CD4-positive, alpha-beta T cell treated with Interleukin-15 for 1 hour (primary cell): ENCODE results near the gene RIMS3.

Source experiments
- DNase-seq: peaks from one replicate; pipeline ENCODE4 v3.0.0-alpha.2; 2020

Gene RIMS3

DNA sequence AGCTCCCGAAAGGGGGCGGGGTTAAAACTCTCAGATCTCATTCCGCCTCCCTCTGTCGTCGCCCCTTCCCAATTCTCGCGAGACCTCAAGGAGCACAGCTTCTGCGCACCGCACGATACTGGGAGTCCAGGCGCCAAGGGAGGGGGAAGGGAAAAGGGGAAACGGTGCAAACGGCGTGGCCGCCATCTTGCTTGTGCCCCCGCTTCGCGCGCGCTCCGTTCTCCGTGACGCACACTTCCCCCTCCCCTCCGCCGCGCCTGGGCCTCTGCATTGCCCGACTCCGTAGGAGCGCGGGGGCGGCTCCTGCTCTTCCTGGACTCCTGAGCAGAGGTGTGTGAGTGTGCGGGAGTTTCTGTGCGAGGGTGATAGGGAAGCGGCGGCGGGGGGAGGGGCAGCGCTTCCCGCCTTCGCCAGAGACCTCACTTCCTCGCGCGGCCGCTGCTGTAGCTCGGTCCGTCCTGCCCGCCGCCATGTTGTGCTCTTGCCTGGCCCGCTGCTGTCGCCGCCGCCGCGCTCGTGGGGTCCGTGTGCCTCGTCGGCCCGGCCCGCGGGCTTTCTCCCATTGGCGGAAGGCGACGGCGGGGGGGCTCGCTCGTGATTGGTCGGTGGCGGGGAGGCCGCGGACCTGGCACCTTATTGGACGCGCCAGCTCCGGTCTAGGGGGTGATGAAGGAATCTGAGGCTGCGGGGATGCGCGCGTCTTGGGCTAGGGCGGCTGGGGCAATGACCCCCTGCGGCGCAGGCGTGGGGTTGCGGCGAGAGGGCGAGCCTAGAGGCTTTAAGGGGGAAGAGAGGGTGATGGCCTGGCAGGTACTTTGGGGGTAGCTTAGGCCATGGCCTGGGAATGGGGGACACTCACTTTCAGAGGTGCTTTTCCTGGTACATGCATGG lies 26.3 kb upstream of the RIMS3 start, which contains the start of gene NFYC:
Gene NFYC (plus strand): TSS at position 167 of the 891 bp plus-strand sequence. CDS start 47,140 bp downstream, outside the sequence.
- peak; percentile 98 for DNase-seq

- DNase-seq: no peak
These were observed 25.5 kb upstream of the RIMS3 start for GRCh38 chr1:40690771-40691537.

DNA sequence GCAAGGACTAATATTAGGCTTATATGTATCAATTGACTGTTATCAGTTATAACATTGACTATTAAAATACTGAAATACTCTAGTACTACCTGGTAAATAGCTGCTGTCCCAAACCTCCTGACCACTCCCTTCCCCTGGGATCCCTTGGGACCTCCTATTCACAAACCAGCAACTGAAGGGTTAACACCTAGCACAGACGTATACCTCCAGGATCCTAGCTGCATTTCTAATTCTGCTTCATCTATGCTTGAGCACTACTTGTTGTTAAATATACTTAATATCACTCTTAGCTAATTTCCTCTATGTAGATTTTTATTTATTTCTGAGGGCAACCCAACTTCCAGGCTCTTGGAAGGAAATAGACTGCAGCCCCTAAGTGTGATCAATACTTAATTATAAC lies 24.3 kb upstream of the RIMS3 start:
- no peak for DNase-seq

DNA sequence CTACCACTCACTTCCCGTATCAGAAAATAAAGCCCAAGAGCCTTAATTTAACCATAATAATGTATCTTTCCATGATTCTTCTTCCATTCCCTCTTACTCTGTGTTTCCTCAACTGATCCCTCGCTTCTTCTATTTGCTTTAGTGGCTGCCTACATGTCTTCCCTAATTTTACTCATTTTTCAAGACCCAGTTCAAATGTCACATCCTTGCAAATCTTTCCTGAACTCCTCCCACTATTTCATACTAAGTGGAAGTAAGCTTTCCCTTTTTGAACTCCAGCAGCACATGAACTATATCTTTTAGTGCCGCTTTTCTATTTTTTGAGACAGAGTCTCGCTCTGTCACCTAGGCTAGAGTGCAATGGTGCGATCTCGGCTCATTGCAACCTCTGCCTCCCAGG lies 22.2 kb upstream of the RIMS3 start:
- no peak for DNase-seq

- DNase-seq: no peak
These were observed 21.6 kb upstream of the RIMS3 start for GRCh38 chr1:40687059-40687458.

DNA sequence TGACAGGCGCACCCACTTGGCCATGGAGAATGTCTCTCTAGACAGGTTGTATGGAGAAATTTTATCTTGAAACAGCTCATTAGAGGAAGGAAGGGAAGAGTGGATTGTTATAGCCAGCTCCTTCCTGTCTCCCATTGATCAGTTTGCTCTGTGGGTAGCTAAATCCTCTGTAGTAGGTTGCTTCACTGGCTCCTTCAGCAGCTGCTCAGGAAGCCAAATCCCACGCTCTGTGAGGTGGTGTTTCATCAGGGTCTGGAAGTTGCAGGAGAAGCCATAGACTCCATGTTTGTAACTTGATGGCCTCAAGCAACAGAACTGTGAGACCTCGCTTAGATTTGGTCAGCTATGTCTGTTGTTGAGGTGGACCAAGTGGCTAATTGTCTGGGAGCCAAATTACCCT lies 19.2 kb upstream of the RIMS3 start:
- DNase-seq: no peak

- DNase-seq: no peak
These were observed 13.9 kb upstream of the RIMS3 start for GRCh38 chr1:40679165-40679953.

- no peak for DNase-seq
These were observed 11.0 kb upstream of the RIMS3 start for GRCh38 chr1:40676501-40676900.

DNA sequence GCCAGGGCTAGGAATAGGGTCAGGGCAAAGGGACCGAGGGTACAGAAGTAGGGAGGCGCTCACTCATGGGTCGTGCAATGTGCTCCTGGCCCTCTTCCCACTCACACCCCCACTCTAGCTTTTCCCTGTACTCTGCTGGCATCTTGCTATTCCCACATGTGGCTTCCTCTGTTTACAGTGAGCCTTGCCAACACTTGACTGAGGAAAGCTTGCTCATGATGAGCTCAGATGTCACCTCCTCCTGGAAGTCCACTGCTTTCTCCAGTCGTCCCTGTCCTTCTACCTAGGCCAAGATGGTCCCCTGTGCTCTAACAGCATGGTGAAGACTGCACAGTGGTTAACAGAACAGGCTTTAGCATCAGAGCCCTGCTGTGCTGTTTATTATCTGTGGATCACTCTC lies 8.0 kb upstream of the RIMS3 start:
- DNase-seq: no peak

DNA sequence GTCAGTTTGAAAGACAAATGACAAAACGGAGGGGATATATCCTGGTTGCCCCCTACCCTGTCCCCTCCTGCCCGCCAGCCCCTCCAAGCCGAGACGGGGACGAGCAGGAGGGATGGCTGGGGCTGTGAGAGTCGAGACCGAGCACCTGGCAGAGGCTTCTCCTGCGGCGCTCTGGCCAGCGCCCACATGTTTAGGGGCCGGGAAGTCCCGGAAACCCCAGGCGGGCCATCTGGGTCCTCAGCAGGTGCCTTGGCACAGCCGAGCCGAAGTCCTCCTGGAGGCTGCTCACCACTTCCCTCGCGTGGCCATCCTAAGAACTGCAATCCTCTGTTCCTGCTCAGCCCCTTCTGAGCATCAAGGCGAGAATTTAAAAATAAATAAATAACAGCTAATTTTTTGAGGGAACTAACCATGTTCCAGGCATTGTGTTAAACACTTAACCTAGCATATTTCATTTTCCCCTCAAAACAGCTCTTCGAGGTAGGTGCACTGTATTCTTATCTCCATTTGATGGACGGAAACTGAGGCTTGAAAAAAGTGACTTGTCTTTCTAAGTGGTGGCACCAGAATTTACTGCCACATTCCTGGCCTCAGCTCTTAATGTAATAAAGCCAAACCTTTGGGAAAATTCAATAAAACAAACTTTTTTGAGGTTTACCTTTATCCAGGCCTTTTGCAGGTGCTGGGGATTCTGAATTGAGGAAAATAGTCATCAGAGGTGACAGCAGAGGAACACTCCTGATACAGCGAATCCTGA lies 3.5 kb upstream of the RIMS3 start:
- peak; percentile 84 for DNase-seq

DNA sequence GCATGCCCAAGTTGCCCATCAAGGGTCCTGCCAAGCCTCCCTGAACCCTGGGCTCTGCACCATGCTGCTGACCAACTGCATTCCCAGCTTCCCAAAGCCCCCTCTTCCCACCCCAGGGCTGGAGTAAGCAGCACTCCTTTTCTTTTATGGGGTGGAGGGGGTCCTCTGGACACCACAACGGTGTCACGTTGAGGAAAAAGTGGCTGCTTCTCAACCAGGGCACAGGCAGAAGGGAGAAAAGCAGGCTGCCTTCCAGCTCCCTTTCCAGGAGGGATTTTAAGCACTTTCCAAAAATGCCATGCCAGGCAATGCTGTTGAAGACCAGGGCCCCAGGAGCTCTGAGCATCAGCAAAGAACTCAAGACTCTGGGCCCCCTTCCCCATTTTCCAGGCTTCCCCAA lies 691 bp downstream of the RIMS3 start:
- DNase-seq: no peak

GRCh38 chr1:40664167-40664537 lies 1.3 kb downstream of the RIMS3 start:
- DNase-seq: no peak

DNA sequence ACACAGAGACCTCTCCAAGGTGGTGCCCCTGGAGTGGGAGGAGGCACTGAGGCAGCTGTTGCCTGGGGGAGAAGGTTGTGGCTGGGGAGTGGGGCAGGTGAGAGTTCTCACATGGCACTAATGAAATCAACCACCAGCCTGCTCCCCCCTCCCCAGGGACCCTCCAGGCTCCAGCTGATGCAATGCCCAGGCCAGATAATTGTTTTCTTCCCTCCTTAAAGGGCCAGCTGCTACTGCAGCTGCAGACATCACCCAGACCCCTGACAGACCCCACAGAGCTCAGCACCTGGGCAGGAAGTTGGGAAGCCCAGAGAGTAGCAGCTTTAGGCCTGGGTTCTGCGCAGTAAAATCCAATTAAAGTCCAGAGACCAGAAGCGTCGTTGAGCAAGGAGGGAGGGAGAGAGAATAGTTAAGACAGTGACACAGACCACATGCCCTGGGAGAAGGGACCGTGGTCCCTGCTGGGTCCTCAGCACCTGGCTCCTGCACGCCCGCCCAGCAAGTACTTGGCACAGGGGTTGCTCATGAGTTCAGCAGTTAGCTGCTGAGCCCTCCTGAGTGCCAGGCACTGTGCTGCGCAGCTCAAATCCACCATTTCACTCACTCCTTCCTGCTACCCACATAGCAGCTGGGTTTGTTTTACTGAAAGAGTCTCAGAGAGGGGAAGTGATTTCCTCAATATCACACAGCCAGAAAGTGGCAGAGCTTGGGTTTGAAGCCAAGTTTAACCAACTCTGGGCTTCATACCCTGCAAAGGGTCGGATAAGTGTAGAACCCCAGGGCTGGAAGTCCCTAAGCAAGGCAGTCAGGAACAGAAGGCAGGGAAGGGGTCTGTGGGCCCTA lies 1.9 kb downstream of the RIMS3 start:
- no peak for DNase-seq

DNA sequence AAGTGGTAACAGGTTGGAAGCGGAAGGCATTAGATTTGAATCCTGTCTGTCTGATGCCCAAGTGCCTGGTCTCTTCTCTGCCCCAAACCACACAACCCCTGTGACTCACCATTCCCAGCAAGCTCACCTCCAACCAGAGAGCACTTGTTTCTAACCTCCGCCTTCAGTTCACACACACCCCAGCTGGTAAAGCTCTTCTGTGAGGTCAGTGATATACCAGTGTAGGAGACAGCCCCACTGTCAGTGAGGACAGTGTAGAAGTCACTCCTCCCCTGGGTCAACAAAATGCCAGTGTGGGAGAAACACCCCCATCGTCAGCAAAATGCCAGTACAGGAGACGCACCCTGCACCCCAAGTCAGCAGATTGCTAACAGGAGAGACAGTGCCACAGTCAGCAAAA lies 2.6 kb downstream of the RIMS3 start:
- no peak for DNase-seq

DNA sequence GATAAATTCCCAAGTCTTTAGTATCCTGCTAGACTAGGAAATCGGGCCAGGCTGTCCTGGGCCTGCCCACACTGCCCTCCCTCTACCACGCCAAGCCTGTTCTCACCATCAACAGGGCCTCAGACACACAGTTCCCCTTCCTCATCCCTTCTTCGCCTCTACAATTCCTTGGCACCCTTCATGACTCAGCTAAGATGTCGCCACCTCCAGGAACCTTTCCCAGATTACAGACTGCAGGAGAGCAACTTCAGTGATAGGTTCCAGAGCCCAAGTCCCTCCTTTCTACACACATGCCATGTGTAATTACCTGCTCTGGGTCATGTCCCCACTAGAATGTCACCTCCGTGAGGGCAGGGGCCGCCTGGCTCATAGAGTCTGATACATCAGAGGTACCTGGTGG lies 3.3 kb downstream of the RIMS3 start:
- DNase-seq: no peak

DNA sequence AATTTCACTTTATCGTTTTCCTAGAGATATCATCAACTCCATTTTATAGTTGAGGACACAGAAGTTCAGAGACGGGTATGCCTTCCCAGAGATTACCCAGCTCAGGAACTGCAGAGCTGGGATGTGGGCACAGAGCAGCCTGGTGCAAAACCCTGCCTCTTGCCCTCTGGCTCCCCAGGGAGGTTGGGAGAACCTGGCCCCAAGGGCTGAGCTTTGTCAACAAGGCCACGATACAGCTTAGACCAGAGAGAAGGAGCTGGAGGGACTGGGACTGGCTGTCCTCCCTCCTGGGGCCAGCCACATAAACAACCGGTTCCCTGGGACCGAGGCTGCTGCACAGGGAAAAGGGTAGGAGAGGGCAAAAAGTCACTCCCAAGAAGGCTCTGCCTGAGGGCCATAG lies 3.8 kb downstream of the RIMS3 start:
- no peak for DNase-seq

- DNase-seq: no peak
These were observed 5.9 kb downstream of the RIMS3 start for GRCh38 chr1:40659649-40659947.

DNA sequence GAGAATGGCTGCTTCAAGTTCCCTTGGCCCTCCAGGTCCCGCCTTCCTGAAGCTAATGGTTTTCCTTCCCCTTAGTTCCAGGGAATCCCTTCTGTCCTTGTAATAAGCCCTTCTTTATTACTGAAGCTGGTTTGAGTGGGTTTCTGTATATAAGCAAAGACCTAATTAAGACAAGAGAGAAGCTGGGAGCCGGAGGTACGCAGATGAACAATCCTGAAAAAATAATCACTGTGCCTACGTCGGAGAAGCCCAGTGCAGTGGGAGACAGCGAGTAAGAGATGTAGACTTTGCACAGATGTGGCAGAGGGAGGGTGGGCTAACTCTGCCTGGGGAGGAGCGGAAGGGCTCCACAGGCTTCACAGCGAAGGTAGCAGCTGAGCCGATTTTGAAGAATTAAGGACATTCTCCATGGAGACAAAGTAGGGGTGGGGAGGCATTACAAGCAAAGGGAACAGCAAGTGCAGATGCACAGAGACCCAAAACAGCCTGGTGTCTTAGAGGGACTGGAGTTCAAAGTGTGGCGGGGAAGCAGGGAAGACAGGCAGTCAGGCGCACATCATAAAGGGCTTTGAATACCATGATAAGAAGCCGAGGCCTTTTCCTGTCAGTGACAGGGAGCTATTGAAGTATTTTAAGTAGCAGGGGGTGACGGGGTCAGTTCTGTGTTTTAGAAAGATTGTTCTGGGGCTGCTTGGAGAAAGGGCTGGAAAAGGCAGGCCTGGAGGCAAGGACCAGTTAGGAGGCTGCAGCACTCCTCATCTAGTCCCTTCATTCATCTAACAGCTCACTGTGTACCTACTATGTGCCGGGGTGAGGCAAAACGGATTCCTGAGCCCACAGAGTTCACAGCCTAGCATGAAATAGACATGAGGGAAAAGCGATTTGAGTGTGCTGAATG lies 6.5 kb downstream of the RIMS3 start:
- no peak for DNase-seq

DNA sequence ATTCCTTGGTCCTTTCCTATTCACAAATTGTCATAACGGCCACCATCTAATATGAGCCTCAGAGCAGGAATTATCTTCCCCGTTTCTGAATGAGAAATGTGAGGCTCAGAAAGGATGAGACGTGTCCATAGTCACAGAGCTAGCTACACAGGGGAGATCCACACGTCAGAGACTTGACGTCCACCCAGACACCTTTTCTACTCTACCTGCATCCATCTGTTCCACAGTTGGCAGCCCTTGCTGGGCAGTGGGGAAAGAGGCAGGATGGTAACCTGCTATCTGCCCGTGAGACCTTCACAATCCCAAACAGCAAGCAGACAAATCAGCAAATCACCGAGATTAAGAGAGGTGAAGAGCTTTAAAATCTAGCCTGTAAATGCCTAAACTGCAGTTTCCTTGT lies 8.4 kb downstream of the RIMS3 start:
- no peak for DNase-seq

- no peak for DNase-seq
These were observed 11.5 kb downstream of the RIMS3 start for GRCh38 chr1:40653851-40654537.
